H1 (cell line): ENCODE results near the gene YIPF2. TPM values are rescaled to one million over a fixed set of nuclear protein-coding genes. Genes with fewer than 3 reads are reported as not detected.

Source experiments
- CTCF ChIA-PET: fragments of 300-600 bp; sonication (Branson Sonifier 250); formaldehyde crosslinking; loops from one replicate; lab custom pipeline; 2021; ENCODE audit not compliant: partially characterized antibody; lab: Charles Lee
- POLR2A ChIA-PET: fragments of 300-600 bp; sonication (Branson Sonifier 250); formaldehyde crosslinking; loops from one replicate; lab custom pipeline; 2021; ENCODE audit warnings: inconsistent platforms; ENCODE audit not compliant: partially characterized antibody; lab: Charles Lee
- DNase-seq, 2 experiments: peaks; one replicate each; pipeline versions ENCODE4 v3.0.0 to v3.0.0-alpha.2; 2010 to 2022; ENCODE audit warnings: low spot score in 2 of 2, low read depth in 1 of 2, mixed read lengths in 1 of 2
- FAIRE-seq: peaks from 2 replicates; lab custom pipeline; 2011; peaks lifted over from hg19 to GRCh38; lab: Jason Lieb, UNC
- H2AFZ ChIP-seq: 2 replicates; pipeline ENCODE4 v1.8.1; 2012; ENCODE audit warnings: low read length, inconsistent platforms
- H2AK5ac ChIP-seq: 2 replicates; pipeline ENCODE4 v1.6.1; 2013; ENCODE audit warnings: low read depth, low read length
- H2BK120ac ChIP-seq: replicated peaks from 2 replicates; pipeline ENCODE3; 2013; ENCODE audit warnings: low read depth, low read length, inconsistent platforms
- H2BK12ac ChIP-seq: 2 replicates; pipeline ENCODE4 v1.6.1; 2013; ENCODE audit warnings: low read depth, low read length
- H2BK15ac ChIP-seq: 2 replicates; pipeline ENCODE4 v1.6.1; 2013; ENCODE audit warnings: low read length
- H2BK20ac ChIP-seq: 2 replicates; pipeline ENCODE4 v1.6.1; 2013; ENCODE audit warnings: low read length
- H2BK5ac ChIP-seq: 2 replicates; pipeline ENCODE4 v1.6.1; 2013; ENCODE audit warnings: low read depth, low read length
- H3K14ac ChIP-seq: 2 replicates; pipeline ENCODE4 v1.6.1; 2013; ENCODE audit warnings: inconsistent platforms; ENCODE audit not compliant: insufficient read length
- H3K18ac ChIP-seq: 2 replicates; pipeline ENCODE4 v1.6.1; 2013; ENCODE audit warnings: low read length; ENCODE audit errors: extremely low read depth
- H3K23ac ChIP-seq: 2 replicates; pipeline ENCODE4 v1.6.1; 2013; ENCODE audit warnings: inconsistent platforms; ENCODE audit not compliant: insufficient read length
- H3K23me2 ChIP-seq: 2 replicates; pipeline ENCODE4 v1.6.1; 2013; ENCODE audit warnings: low read depth, low read length
- H3K27ac ChIP-seq: 2 replicates; pipeline ENCODE4 v1.6.1; 2011; ENCODE audit warnings: low read depth, low read length, inconsistent platforms
- H3K27me3 ChIP-seq, 4 experiments: replicated peaks in 1 of 4; 1 replicate in 1 of 4; 2 replicates in 3 of 4; pipeline versions ENCODE4 v1.6.1 to v1.8.1; 2011 to 2013; ENCODE audit warnings: low read length in 3 of 4, mild to moderate bottlenecking in 3 of 4, inconsistent platforms in 2 of 4, mixed read lengths in 2 of 4, moderate library complexity in 1 of 4; ENCODE audit not compliant: control insufficient read depth in 3 of 4, insufficient read depth in 3 of 4; ENCODE audit errors: extremely low read depth in 1 of 4
- H3K36me3 ChIP-seq, 4 experiments: 2 replicates each; pipeline versions ENCODE4 v1.6.1 to v1.8.1; 2011 to 2013; ENCODE audit warnings: mild to moderate bottlenecking in 4 of 4, low read length in 3 of 4, moderate library complexity in 2 of 4, control low read depth in 1 of 4, inconsistent platforms in 1 of 4; ENCODE audit not compliant: insufficient read depth in 4 of 4, control insufficient read depth in 2 of 4
- H3K4ac ChIP-seq: replicated peaks from 2 replicates; pipeline ENCODE3; 2013; ENCODE audit warnings: low read length, low read depth, mixed read lengths, inconsistent platforms; ENCODE audit not compliant: insufficient read length
- H3K4me1 ChIP-seq, 4 experiments: replicated peaks in 1 of 4; 1 replicate in 1 of 4; 2 replicates in 3 of 4; pipeline versions ENCODE4 v1.6.1 to v1.8.1; 2011 to 2013; ENCODE audit warnings: low read length in 3 of 4, inconsistent platforms in 2 of 4, mixed read lengths in 1 of 4; ENCODE audit not compliant: insufficient read depth in 4 of 4, control insufficient read depth in 3 of 4
- H3K4me2 ChIP-seq, 2 experiments: 2 replicates each; pipeline versions ENCODE4 v1.6.1 to v1.8.1; 2011 to 2013; ENCODE audit warnings: low read depth in 2 of 2, low read length in 2 of 2, control low read depth in 1 of 2, inconsistent platforms in 1 of 2, mild to moderate bottlenecking in 1 of 2; ENCODE audit not compliant: insufficient read depth in 1 of 2
- H3K4me3 ChIP-seq, 4 experiments: fragments of 200-600, 300-600 bp in 1 of 4; sonication (generic), shearing (Covaris generic), sonication (Bioruptor Twin) in 1 of 4; 2 replicates each; pipeline versions ENCODE4 v1.5.1 to v1.8.1; 2011 to 2016; ENCODE audit warnings: low read length in 4 of 4, low read depth in 3 of 4, control low read depth in 2 of 4, inconsistent platforms in 2 of 4, mild to moderate bottlenecking in 2 of 4, mixed read lengths in 1 of 4, moderate library complexity in 1 of 4; ENCODE audit not compliant: insufficient read depth in 2 of 4; ENCODE audit errors: extremely low read depth in 1 of 4
- H3K56ac ChIP-seq: replicated peaks from 2 replicates; pipeline ENCODE3; 2013; ENCODE audit warnings: low read depth, mild to moderate bottlenecking, mixed read lengths, low read length, inconsistent platforms; ENCODE audit not compliant: insufficient read length
- H3K79me1 ChIP-seq: 2 replicates; pipeline ENCODE4 v1.6.1; 2013; ENCODE audit warnings: low read depth, low read length, control low read depth
- H3K79me2 ChIP-seq, 2 experiments: 2 replicates each; pipeline versions ENCODE4 v1.6.1 to v1.8.1; 2012 to 2013; ENCODE audit warnings: low read length in 2 of 2, mild to moderate bottlenecking in 2 of 2, inconsistent platforms in 1 of 2; ENCODE audit not compliant: insufficient read depth in 2 of 2, control insufficient read depth in 1 of 2
- H3K9ac ChIP-seq, 4 experiments: replicated peaks in 1 of 4; 1 replicate in 1 of 4; 2 replicates in 3 of 4; pipeline versions ENCODE4 v1.6.1 to v1.8.1; 2011 to 2013; ENCODE audit warnings: low read depth in 3 of 4, low read length in 3 of 4, control low read depth in 2 of 4, mild to moderate bottlenecking in 2 of 4, moderate library complexity in 2 of 4, inconsistent platforms in 1 of 4; ENCODE audit errors: extremely low read depth in 1 of 4
- H3K9me3 ChIP-seq, 2 experiments: 2 replicates each; pipeline versions ENCODE4 v1.6.1 to v1.8.1; 2012 to 2013; ENCODE audit warnings: mild to moderate bottlenecking in 2 of 2, moderate library complexity in 2 of 2, control low read depth in 1 of 2, inconsistent platforms in 1 of 2, low read depth in 1 of 2, low read length in 1 of 2, mixed read lengths in 1 of 2; ENCODE audit not compliant: insufficient read depth in 2 of 2
- H4K20me1 ChIP-seq, 2 experiments: replicated peaks in 1 of 2; 2 replicates each; pipeline versions ENCODE3 to v1.8.1; 2011 to 2013; ENCODE audit warnings: inconsistent platforms in 2 of 2, low read length in 2 of 2, mild to moderate bottlenecking in 1 of 2; ENCODE audit not compliant: insufficient read depth in 2 of 2, control insufficient read depth in 1 of 2
- H4K5ac ChIP-seq: 2 replicates; pipeline ENCODE4 v1.6.1; 2013; ENCODE audit warnings: low read length, low read depth, mixed read lengths, inconsistent platforms; ENCODE audit not compliant: insufficient read length
- H4K8ac ChIP-seq: 2 replicates; pipeline ENCODE4 v1.8.0; 2013; ENCODE audit warnings: mild to moderate bottlenecking, moderate library complexity, low read length, inconsistent platforms; ENCODE audit not compliant: insufficient read depth; ENCODE audit errors: extremely low read depth
- H4K91ac ChIP-seq: replicated peaks from 2 replicates; pipeline ENCODE3; 2013; ENCODE audit warnings: low read length, mixed read lengths, inconsistent platforms; ENCODE audit not compliant: insufficient read length
- BACH1 ChIP-seq: IDR thresholded peaks from 2 replicates; pipeline ENCODE4 v1.6.1; 2012; ENCODE audit warnings: low read length, improper control_type of control experiment
- CHD2 ChIP-seq: IDR thresholded peaks from 2 replicates; pipeline ENCODE4 v1.6.1; 2012; ENCODE audit warnings: low read length, improper control_type of control experiment
- CREB1 ChIP-seq: IDR thresholded peaks from 2 replicates; pipeline ENCODE4 v1.6.1; 2012; ENCODE audit warnings: inconsistent platforms
- KDM1A ChIP-seq: fragments of 200-600, 300-600 bp; sonication (generic); IDR thresholded peaks from 2 replicates; pipeline ENCODE4 v1.7.1; 2016; ENCODE audit warnings: mild to moderate bottlenecking, low read length, borderline replicate concordance
- POLR2AphosphoS5 ChIP-seq: IDR thresholded peaks from 2 replicates; pipeline ENCODE4 v1.6.1; 2011; ENCODE audit warnings: low read depth, low read length
- RAD21 ChIP-seq, 2 experiments: IDR thresholded peaks in 1 of 2; conservative IDR thresholded peaks in 1 of 2; 2 replicates each; pipeline ENCODE4 v1.6.1; 2011; ENCODE audit warnings: low read depth in 2 of 2, low read length in 2 of 2, improper control_type of control experiment in 1 of 2, inconsistent platforms in 1 of 2, mild to moderate bottlenecking in 1 of 2, moderate library complexity in 1 of 2
- RBBP5 ChIP-seq: IDR thresholded peaks from 2 replicates; pipeline ENCODE4 v1.7.1; 2012; ENCODE audit warnings: low read depth, mild to moderate bottlenecking, inconsistent platforms, low read length, moderate library complexity, borderline replicate concordance
- SIN3A ChIP-seq, 2 experiments: IDR thresholded peaks in 1 of 2; conservative IDR thresholded peaks in 1 of 2; 2 replicates each; pipeline ENCODE4 v1.6.1; 2011 to 2012; ENCODE audit warnings: low read length in 2 of 2, improper control_type of control experiment in 1 of 2, low read depth in 1 of 2, mild to moderate bottlenecking in 1 of 2
- SP4 ChIP-seq: IDR thresholded peaks from 2 replicates; pipeline ENCODE4 v1.6.1; 2012; ENCODE audit warnings: low read length, inconsistent platforms
- SUZ12 ChIP-seq: fragments of 200-600 bp; sonication (generic); IDR thresholded peaks from 2 replicates; pipeline ENCODE4 v1.6.1; 2012; ENCODE audit warnings: mild to moderate bottlenecking, inconsistent platforms, low read length, moderate library complexity, mixed read lengths
- TAF1 ChIP-seq: IDR thresholded peaks from 2 replicates; pipeline ENCODE4 v1.6.1; 2011; ENCODE audit warnings: mild to moderate bottlenecking, low read depth, low read length
- ZNF274 ChIP-seq: IDR thresholded peaks from 2 replicates; pipeline ENCODE4 v1.7.0; 2012; ENCODE audit warnings: low read length, borderline replicate concordance; ENCODE audit errors: extremely low read depth
- WGBS, 2 experiments: shearing (Covaris generic) in 1 of 2; methylation state at CpG; one replicate each; pipeline versions ENCODE4 v1.1.6 to v1.1.7; 2013 to 2015; ENCODE audit warnings: low lambda C conversion rate in 2 of 2, mixed read lengths in 2 of 2, inconsistent platforms in 1 of 2, low coverage in 1 of 2, missing lambda C conversion rate in 1 of 2; ENCODE audit not compliant: insufficient replicate concordance in 2 of 2, insufficient coverage in 1 of 2, insufficient read length in 1 of 2; ENCODE audit errors: extremely low coverage in 1 of 2, missing lambda C conversion rate in 1 of 2; 5-methylcytosine and 5-hydroxymethylcytosine counted together
- polyA plus RNA-seq, 7 experiments: library from polyadenylated mRNA; depleted of rRNA in 3 of 7; stranded (reverse) in 5 of 7; unstranded in 2 of 7; fragments of >200 nt in 5 of 7; fragments of 200-250 nt in 2 of 7; gene quantifications; 1 replicate in 5 of 7; 2 replicates in 1 of 7; 4 replicates in 1 of 7; pipeline versions ENCODE4 v1.2.1 to v1.2.3, GENCODE V29; 2011 to 2013; ENCODE audit warnings: missing spikeins in 2 of 7, mixed read lengths in 2 of 7
- total RNA-seq: library from RNA; stranded (reverse); fragmentation: NEBNext Ultra II Directional; extraction: Animal tissue kit (Norgen Biotek cat#: 25700); gene quantifications from 2 replicates; pipeline ENCODE4 v1.2.1, GENCODE V29; 2021
- TF ChIP-seq, protein P1 (sequence below): IDR thresholded peaks from 2 replicates; pipeline ENCODE4 v1.6.1; 2012; ENCODE audit warnings: inconsistent platforms

Gene YIPF2
- total and polyA plus RNA-seq, 2 of the 8 experiments (the other 6 are each of a cell fraction or from before 2014, with no cell fraction given), result 48.3 to 112 TPM

GRCh38 chr19:10874024-10874423 is 54.4 kb downstream of the YIPF2 start:
- H3K9me3 ChIP-seq, result no peaks in the 10 kb centered on the region
- no peak for DNase-seq
- H3K4me2 ChIP-seq, result no peak overlapping the region; a peak in 1 of 4 replicates
- CTCF ChIA-PET, result interaction anchor here (0.5 to 6.8 kb wide), 10 partner anchors 10 to 63 kb away, joined by 3 to 103 read pairs (median 4); no protein-coding TSS in a partner anchor
- H2AK5ac ChIP-seq, result no peak overlapping the region
- POLR2A ChIA-PET, result interaction anchor here (1.0 to 2.5 kb wide), 4 partner anchors 14 to 39 kb away, joined by 3 to 8 read pairs (median 3); no protein-coding TSS in a partner anchor
- H3K27ac ChIP-seq, result no peak overlapping the region
- no peak overlapping the region for H2BK120ac ChIP-seq
- H2AFZ ChIP-seq, result no peak overlapping the region
- H4K8ac ChIP-seq, result no peak overlapping the region
- H3K9ac ChIP-seq, result no peak overlapping the region
- H3K79me1 ChIP-seq, result peaks cover 9% of the 10 kb centered on the region
- H3K36me3 ChIP-seq, result peaks cover 0 to 8% (median 0%) of the 10 kb centered on the region in 4 experiments; a peak in 2 of 8 replicates
- no peak overlapping the region for H3K14ac ChIP-seq
- no peak for FAIRE-seq
- peaks cover 0 to 3% of the 10 kb centered on the region in 2 experiments for H4K20me1 ChIP-seq
- H2BK20ac ChIP-seq, result no peak overlapping the region
- no peaks in the 10 kb centered on the region for H3K27me3 ChIP-seq
- H3K4me3 ChIP-seq, result no peak overlapping the region
- 94% methylated on average over 1 of the region's 1 CpG; no CpG with 5 or more reads in 1 of the 2 experiments for WGBS, 2 experiments
- no peak overlapping the region for H3K56ac ChIP-seq
- peaks cover 1 to 12% (median 3%) of the 10 kb centered on the region in 4 experiments for H3K4me1 ChIP-seq
- no peak overlapping the region for H4K5ac ChIP-seq
- H4K91ac ChIP-seq, result no peak overlapping the region
- peaks cover 4 to 65% of the 10 kb centered on the region in 2 experiments; a peak in 3 of 4 replicates for H3K79me2 ChIP-seq
- no peak overlapping the region for H2BK15ac ChIP-seq
- H3K23me2 ChIP-seq, result peaks cover 8% of the 10 kb centered on the region; the same call in 1 of the 2 replicates
- H3K18ac ChIP-seq, result no peak overlapping the region
- no peak overlapping the region for H3K4ac ChIP-seq
- H2BK12ac ChIP-seq, result no peak overlapping the region
- no peak overlapping the region for H3K23ac ChIP-seq
- H2BK5ac ChIP-seq, result no peak overlapping the region
- TF ChIP-seq SIN3A (conservative IDR thresholded peaks at IDR 0.05 in 1 of 2, IDR thresholded peaks at IDR 0.05 in 1 of 2; ENCODE audit: low read depth in 1 of 2, low read length in 2 of 2) (no peak), TAF1 (no peak), RAD21 (IDR thresholded peaks at IDR 0.05 in 1 of 2, conservative IDR thresholded peaks at IDR 0.05 in 1 of 2; ENCODE audit: low read depth in 2 of 2, low read length in 2 of 2) (no peak), ZNF274 (no peak), BACH1 (no peak), RBBP5 (no peak), KDM1A (no peak), POLR2AphosphoS5 (no peak), SUZ12 (no peak), SP4 (no peak), CREB1 (no peak), CHD2 (no peak)
- TF ChIP-seq, protein P1, sequence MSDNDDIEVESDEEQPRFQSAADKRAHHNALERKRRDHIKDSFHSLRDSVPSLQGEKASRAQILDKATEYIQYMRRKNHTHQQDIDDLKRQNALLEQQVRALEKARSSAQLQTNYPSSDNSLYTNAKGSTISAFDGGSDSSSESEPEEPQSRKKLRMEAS, result no peak
